Measurements from ENCODE around the gene SH3TC2. TPM values are rescaled to one million over a fixed set of nuclear protein-coding genes. Genes with fewer than 3 reads are reported as not detected.

SH3TC2 gene
- polyA plus RNA-seq, 1 of the 3 experiments (the other 2 are of a cell fraction), result 1.1 TPM

GRCh38 chr5:148967783-148968182 lies 95.1 kb downstream of the SH3TC2 start:
- Histone ChIP-seq H3K27ac (ENCODE audit: low read depth in 2 of 2, low read length in 1 of 2) (0 out of 4 replicates have a peak overlapping the region, but pooled peaks of 1 of the 2 experiments have one; percentile 4), H4K20me1 (ENCODE audit: insufficient read depth) (no peaks in the 10 kb centered on the region), H3F3A (replicated peaks; ENCODE audit: insufficient read depth) (peaks cover 21% of the 10 kb centered on the region), H3K27me3 (ENCODE audit: insufficient read depth) (no peaks in the 10 kb centered on the region), H2AFZ (ENCODE audit: low read depth) (no peak overlapping the region), H3K4me1 (ENCODE audit: control insufficient read depth in 1 of 2, insufficient read depth in 2 of 2, low read depth in 1 of 2, low read length in 1 of 2) (peaks cover 18 to 34% of the 10 kb centered on the region in 2 experiments; a peak in 3 of 4 replicates), H3K79me2 (ENCODE audit: insufficient read depth) (no peaks in the 10 kb centered on the region), H3K36me3 (replicated peaks in 1 of 2; ENCODE audit: control insufficient read depth in 1 of 2, insufficient read depth in 2 of 2, low read length in 1 of 2) (no peaks in the 10 kb centered on the region), H3K9me2 (no peaks in the 10 kb centered on the region), H3K9me3 (no peaks in the 10 kb centered on the region), H3K4me3 (ENCODE audit: low read depth in 2 of 2, low read length in 1 of 2) (no peak overlapping the region), H3K9ac (no peak overlapping the region), H3K4me2 (no peak overlapping the region)
- WGBS (ENCODE audit: low lambda C conversion rate), result 92% methylated on average over 4 of the region's 4 CpGs
- ChIA-PET CTCF (interaction anchor here (0.8 to 4.5 kb wide), 7 partner anchors 10 to 235 kb away, joined by 3 to 22 read pairs (median 5); no protein-coding TSS in a partner anchor), POLR2A (no interaction called here)
- TF ChIP-seq TAF1 (IDR thresholded peaks at IDR 0.05; ENCODE audit: borderline replicate concordance, low read depth, low read length), result no peak
- TF ChIP-seq RXRA (IDR thresholded peaks at IDR 0.05; ENCODE audit: borderline replicate concordance, low read depth), result no peak
- TF ChIP-seq GABPA (IDR thresholded peaks at IDR 0.05; ENCODE audit: low read depth), result no peak
- no peak for TF ChIP-seq MXI1 (IDR thresholded peaks at IDR 0.05; ENCODE audit: low read depth, low read length)
- no peak for TF ChIP-seq JUND (IDR thresholded peaks at IDR 0.05)
- TF ChIP-seq RFX5 (IDR thresholded peaks at IDR 0.05; ENCODE audit: low read length), result no peak
- TF ChIP-seq SIN3A (IDR thresholded peaks at IDR 0.05; ENCODE audit: borderline replicate concordance, low read depth, low read length), result no peak
- TF ChIP-seq YY1 (IDR thresholded peaks at IDR 0.05; ENCODE audit: low read depth), result no peak
- DNase-seq, result no peak

DNA sequence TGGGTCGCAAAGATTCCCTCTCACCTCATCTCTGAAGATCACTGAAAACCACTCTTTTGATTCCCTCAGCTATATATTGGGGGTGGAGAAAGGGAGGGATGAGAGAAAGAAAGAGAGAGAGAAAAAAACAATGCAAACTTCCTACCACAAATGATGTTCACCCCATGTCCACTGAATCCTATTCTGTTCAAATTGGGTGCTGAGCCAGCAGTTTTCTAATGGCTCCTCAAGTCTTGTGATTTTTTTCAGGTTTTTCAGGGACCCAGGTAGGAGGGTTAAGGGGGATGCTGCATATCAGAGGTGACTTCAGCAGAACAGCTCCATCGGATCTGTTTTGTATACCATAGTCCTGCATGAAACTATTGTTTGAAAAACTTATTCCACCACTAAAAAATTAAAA lies 95.9 kb downstream of the SH3TC2 start:
- Histone ChIP-seq H2AFZ (ENCODE audit: low read depth) (no peak overlapping the region), H3F3A (replicated peaks; ENCODE audit: insufficient read depth) (peaks cover 16% of the 10 kb centered on the region), H3K79me2 (ENCODE audit: insufficient read depth) (no peaks in the 10 kb centered on the region), H3K9me2 (no peaks in the 10 kb centered on the region), H3K27me3 (ENCODE audit: insufficient read depth) (no peaks in the 10 kb centered on the region), H3K9ac (peak overlapping the region; percentile 56), H3K9me3 (no peaks in the 10 kb centered on the region), H3K4me2 (no peak overlapping the region), H3K4me3 (ENCODE audit: low read depth in 2 of 2, low read length in 1 of 2) (no peak overlapping the region), H4K20me1 (ENCODE audit: insufficient read depth) (no peaks in the 10 kb centered on the region), H3K4me1 (ENCODE audit: control insufficient read depth in 1 of 2, insufficient read depth in 2 of 2, low read depth in 1 of 2, low read length in 1 of 2) (peaks cover 18 to 26% of the 10 kb centered on the region in 2 experiments; a peak in 3 of 4 replicates), H3K27ac (ENCODE audit: low read depth in 2 of 2, low read length in 1 of 2) (peak overlapping the region in 1 of 2 experiments; percentile 92; a peak in 2 of 4 replicates), H3K36me3 (replicated peaks in 1 of 2; ENCODE audit: control insufficient read depth in 1 of 2, insufficient read depth in 2 of 2, low read length in 1 of 2) (no peaks in the 10 kb centered on the region)
- POLR2A ChIA-PET, result no interaction called here
- TF ChIP-seq NFIC (IDR thresholded peaks at IDR 0.05; ENCODE audit: borderline replicate concordance) (no peak), FOXJ3 (CRISPR knock-in tag; IDR thresholded peaks at IDR 0.05) (no peak), SMC3 (IDR thresholded peaks at IDR 0.05; ENCODE audit: low read depth, low read length) (no peak), EZH2phosphoT487 (IDR thresholded peaks at IDR 0.05; ENCODE audit: borderline replicate concordance, low read depth) (no peak), FOSL2 (IDR thresholded peaks at IDR 0.05; ENCODE audit: borderline replicate concordance, low read depth) (no peak), NRF1 (IDR thresholded peaks at IDR 0.05; ENCODE audit: low read depth, low read length) (no peak), RCOR1 (IDR thresholded peaks at IDR 0.05; ENCODE audit: low read length) (no peak), RXRA (IDR thresholded peaks at IDR 0.05; ENCODE audit: borderline replicate concordance, low read depth) (no peak), EP300 (IDR thresholded peaks at IDR 0.05; ENCODE audit: borderline replicate concordance in 1 of 2, low read depth in 1 of 2, low read length in 1 of 2) (no peak), SIN3A (IDR thresholded peaks at IDR 0.05; ENCODE audit: borderline replicate concordance, low read depth, low read length) (no peak)
- TF ChIP-seq, protein P1, sequence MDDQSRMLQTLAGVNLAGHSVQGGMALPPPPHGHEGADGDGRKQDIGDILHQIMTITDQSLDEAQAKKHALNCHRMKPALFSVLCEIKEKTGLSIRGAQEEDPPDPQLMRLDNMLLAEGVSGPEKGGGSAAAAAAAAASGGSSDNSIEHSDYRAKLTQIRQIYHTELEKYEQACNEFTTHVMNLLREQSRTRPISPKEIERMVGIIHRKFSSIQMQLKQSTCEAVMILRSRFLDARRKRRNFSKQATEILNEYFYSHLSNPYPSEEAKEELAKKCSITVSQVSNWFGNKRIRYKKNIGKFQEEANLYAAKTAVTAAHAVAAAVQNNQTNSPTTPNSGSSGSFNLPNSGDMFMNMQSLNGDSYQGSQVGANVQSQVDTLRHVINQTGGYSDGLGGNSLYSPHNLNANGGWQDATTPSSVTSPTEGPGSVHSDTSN (IDR thresholded peaks at IDR 0.05), result no peak
- TF ChIP-seq, protein P2, sequence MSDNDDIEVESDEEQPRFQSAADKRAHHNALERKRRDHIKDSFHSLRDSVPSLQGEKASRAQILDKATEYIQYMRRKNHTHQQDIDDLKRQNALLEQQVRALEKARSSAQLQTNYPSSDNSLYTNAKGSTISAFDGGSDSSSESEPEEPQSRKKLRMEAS (IDR thresholded peaks at IDR 0.05; ENCODE audit: low read depth), result no peak
- CTCF ChIA-PET, result interaction anchor here (0.6 to 4.5 kb wide), 12 partner anchors 9 to 745 kb away, joined by 3 to 22 read pairs (median 4); no protein-coding TSS in a partner anchor
- WGBS (ENCODE audit: low lambda C conversion rate), result 100% methylated on average over 2 of the region's 2 CpGs
- no peak for DNase-seq

Measured in SK-N-SH (cell line).